Left lobe of liver (tissue), 2 donors: ENCODE measurements around the gene NELL2. TPM values are rescaled to one million over a fixed set of nuclear protein-coding genes. Genes with fewer than 3 reads are reported as not detected.

Experiments
- ATAC-seq: fragments of 200-7000 bp; cut with Tn5 transposase; one replicate; pipeline ENCODE4 v1.9.1; 2020; ENCODE audit warnings: mild to moderate bottlenecking, moderate library complexity
- DNase-seq: peaks from one replicate; pipeline ENCODE4 v3.0.0-alpha.2; 2020; ENCODE audit warnings: low spot score
- total RNA-seq: library from RNA; stranded (reverse); gene quantifications from one replicate; pipeline ENCODE4 v1.2.1, GENCODE V29; 2021
- donor health status: DM: no; HTN: no; CAD: no; lungs with moderate emphysema.
- donor health status: DM: no; HTN: yes; CAD: no.

The NELL2 gene
- total RNA-seq, 1 donor from 2014 or later, result 0.78 TPM

- DNase-seq, result no peak
- no peak for ATAC-seq
These were observed 320.7 kb downstream of the NELL2 start for GRCh38 chr12:44555454-44555853.

DNA sequence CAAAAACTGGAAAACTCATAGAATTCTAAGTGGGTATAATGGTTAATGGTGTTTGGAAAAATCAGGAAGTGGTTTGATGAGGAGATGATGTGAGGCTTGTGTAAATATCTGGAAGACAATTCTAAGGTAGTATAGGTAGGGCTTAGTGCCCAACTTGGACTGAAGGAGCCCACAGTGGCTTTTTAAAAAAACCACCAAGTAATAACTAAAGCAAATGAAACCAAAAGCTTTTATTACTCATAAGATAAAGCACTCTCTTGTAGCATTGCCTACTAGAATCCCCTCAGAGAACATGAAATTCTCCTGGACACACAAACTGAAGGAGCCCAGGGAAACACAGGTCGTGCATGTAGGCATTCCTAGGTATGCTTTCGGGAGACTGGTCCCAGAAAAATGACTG is 324.5 kb downstream of the NELL2 start:
- DNase-seq (no peak), ATAC-seq (no peak)

GRCh38 chr12:44550377-44550776 is 325.7 kb downstream of the NELL2 start:
- DNase-seq, result no peak
- ATAC-seq, result no peak

- ATAC-seq, result no peak
- DNase-seq, result no peak
These were observed 330.1 kb downstream of the NELL2 start for GRCh38 chr12:44546060-44546459.

DNA sequence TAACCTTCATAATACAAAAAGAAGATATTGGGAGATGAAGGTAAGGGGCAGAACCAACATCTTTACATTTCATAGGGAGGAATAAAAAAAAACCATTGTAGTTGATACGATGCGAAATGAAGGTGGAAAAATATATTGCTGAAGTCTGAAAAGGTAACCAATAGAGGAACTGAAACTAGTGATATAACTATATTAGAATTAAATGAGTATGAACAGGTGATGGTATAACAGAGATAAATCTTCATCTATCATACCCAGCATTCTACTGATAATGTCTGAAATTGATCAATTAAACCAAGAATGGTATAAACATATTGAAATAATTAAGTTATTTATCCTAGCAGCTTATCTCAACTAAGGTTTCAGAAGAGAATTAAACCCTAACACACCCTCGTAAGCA is 332.1 kb downstream of the NELL2 start:
- no peak for ATAC-seq
- DNase-seq, result no peak

- ATAC-seq, result no peak
- DNase-seq, result no peak
These were observed 333.4 kb downstream of the NELL2 start for GRCh38 chr12:44542716-44543115.

GRCh38 chr12:44537354-44537753 is 338.8 kb downstream of the NELL2 start:
- DNase-seq, result no peak
- no peak for ATAC-seq

DNA sequence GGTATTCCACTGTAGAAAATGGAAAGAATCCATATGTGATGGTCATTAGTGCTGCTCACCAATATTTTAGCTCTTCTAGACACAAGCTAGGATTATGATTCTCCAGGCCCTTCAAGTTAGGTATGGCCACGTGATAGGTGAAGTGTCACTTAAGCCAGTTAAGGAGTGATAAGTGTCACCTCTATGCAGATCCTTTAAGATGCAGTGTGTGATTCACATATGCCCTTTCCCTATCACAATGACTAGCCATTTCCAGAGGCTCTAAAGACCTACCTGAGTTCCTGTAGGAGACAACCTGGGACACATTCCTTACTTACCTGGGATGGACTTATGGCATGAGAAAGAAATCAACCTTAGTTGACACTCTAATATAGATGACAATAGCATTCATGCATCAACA is 343.2 kb downstream of the NELL2 start:
- no peak for DNase-seq
- ATAC-seq, result no peak

DNA sequence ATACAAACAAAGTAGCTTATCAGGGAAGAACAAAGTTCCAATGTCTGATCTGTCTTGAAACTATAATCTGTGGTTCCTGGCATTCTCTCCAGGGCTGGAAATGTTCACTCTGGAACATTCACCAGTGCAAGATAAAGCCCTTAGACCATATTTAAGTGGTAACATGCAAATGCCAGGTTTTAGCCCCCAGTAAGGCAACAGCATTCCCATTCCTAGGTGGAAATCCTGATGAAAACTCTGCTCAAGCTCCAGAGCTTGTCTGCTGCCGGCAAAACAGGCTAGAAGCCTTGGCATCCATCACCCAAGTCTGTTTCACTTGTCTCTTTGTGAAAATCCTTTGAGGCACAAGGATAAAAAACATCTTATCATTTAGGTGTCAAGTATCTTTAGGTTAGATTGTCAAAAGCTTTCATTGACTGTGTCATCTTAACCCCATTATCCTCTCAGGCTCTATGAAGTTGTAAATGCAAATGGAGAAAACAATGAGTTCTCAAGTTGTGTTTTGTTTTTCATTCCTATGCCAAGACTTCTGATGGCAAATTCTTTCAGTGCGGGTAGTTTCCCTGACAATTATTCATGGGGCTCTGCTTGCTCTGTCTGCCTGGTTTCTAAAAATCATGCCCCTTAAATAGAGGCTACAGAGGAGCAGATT is 344.7 kb downstream of the NELL2 start:
- DNase-seq (no peak), ATAC-seq (no peak)

GRCh38 chr12:44526655-44527182 is 349.4 kb downstream of the NELL2 start:
- ATAC-seq, result no peak
- DNase-seq, result no peak

DNA sequence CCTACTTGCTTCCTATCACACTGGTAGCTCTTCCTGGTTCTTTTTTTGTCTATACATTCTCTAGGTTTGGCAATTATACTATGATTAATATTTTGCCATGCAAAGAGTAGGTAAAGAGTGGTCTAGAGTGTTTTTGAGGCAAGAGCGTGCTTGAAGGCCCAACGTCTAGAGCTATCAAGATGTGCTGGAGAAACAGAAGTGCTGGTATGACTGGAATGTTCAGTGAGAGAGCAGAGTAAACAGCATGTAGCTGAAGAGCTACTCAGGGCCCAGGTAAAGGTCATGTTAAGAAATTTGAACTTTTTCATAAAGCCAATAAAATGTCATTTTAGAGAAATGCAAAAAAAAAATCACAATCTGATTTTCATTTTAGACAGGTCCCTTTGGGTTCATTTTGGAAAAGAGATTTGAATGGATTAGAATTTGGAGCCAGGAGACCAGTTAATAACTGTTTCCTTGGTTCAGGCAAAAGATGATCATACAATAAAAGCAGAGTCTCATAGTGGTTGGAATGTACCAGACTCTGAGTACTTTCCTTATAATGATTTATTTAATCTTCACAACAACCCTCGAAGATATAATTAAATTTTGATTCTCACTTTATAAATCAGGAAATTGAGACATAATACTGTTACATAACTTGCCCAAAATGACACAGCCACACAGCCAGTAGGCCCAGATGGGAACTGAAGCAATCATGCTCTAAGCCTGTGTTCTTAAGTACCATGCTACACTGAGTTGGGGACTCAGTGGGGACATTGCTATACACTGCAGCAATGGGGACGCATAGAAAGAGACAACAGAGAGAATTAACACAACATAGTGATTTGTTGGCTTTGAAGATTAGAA is 350.1 kb downstream of the NELL2 start:
- ATAC-seq (no peak), DNase-seq (no peak)

DNA sequence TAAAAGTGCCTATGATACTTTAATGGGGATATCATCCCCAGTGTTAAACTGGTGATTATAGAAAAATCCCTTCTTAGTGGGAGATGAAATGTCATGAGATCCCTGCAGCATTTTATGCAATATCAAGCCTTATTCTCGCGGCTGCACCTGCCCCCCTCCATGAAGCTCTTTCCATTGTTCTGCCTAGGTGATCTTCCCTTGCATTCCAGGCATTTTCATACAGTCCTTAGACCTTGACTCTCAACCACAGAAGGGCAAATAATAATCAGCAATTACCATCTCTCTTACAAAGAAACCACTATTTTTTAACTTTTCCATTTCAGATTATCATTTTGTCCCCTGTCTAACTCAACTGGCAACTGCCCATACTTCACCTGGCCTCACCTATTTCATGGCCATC is 352.3 kb downstream of the NELL2 start:
- ATAC-seq, result no peak
- no peak for DNase-seq

DNA sequence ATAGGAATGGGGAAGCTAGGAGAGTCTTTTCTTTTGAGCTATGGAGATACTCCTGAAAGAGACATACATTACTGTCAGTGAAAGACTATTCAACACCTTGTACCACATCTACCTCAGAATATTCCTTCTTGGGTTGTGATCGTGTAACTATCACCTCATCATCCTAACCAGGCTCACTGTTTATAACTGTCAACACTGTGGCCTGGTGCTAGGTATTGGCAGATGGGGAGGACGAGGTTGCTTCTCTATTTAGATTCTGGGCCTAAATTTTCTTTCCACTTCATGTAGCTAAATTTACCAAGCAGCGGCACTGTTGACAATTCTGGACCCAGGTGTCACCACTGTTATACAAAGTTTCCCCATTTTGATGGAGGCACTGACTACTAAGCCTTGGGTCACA is 354.4 kb downstream of the NELL2 start:
- ATAC-seq (no peak), DNase-seq (no peak)

DNA sequence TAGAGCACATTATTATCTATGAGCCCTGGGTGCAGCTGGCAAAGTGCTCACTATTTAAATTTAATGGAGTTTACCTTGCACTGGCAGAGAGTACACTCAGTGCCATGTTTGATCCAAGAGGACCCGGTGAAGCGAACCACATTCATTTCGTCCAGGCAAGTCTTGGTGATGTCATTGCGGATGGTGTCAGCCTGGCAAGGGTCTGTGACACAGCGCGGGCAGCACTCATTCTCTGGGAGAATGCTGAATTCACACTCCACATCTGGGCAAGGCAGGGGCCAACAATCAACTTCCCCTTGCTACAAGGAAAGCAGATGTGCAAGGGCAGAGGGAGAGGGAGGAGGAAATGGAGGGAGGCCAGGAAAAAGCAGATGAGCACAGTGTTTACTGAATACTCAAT is 356.2 kb downstream of the NELL2 start:
- DNase-seq (no peak), ATAC-seq (no peak)

DNA sequence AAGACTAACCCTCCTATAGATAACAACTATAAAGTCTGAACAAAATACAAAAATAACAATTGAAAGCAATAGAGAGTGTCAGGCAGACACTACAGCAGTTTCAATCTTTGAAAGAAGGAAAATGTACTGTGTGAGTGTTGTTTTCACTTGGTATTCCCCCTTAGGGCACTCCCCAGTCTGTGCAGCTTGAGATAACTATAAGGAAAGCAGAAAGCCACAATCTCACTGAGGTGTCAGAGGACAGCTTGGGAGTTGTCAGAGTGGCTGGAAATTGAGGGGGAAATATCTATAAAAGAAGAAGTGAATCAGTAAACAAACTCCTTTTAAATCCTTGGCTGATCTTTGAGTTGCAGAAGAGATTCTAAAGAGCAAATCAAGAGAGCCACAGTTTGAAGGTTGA is 364.8 kb downstream of the NELL2 start:
- no peak for ATAC-seq
- DNase-seq, result no peak

- ATAC-seq, result no peak
- DNase-seq, result no peak
These were observed 365.6 kb downstream of the NELL2 start for GRCh38 chr12:44510510-44510909.

GRCh38 chr12:44510076-44510475 is 366.0 kb downstream of the NELL2 start:
- DNase-seq (no peak), ATAC-seq (no peak)

- DNase-seq (no peak), ATAC-seq (no peak)
These were observed 366.6 kb downstream of the NELL2 start for GRCh38 chr12:44509471-44509870.

DNA sequence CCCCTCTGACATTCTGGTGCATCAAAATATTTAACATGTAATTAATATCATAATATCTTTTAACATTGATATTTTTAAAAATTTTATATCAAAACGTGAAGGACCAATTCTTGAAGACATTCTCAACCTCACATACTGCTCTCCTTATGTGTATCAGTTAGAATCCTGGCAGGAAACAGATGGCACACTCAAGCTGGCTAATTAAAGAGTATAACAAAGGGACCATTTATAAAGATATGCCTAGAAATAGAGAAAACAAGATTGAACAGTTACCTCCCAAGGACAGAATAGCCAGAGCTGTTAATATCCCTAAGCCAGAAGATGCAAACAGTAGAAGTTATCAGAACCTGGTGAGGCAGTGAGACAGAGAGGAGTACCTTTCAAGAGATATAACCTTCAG is 368.7 kb downstream of the NELL2 start:
- ATAC-seq, result no peak
- no peak for DNase-seq

GRCh38 chr12:44504799-44505198 is 371.3 kb downstream of the NELL2 start:
- DNase-seq (no peak), ATAC-seq (no peak)

DNA sequence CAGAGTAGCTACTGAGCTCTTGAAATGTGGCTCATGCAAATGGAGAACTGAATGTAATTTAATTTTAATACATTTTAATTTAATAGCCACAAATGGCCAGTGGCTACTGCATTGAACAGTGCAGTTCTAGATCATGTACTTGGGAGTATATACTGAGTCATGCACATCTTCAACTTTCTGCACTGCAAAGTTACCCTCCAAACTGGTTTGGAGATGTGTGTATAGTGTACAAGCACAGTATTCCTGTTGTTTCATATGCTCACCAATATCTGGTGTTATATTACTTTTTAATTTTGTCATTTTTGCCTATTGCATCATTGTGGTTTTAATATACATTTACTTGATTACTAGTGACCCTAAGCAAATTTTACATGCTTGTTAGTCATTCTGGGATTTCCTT is 372.8 kb downstream of the NELL2 start:
- DNase-seq, result no peak
- no peak for ATAC-seq

DNA sequence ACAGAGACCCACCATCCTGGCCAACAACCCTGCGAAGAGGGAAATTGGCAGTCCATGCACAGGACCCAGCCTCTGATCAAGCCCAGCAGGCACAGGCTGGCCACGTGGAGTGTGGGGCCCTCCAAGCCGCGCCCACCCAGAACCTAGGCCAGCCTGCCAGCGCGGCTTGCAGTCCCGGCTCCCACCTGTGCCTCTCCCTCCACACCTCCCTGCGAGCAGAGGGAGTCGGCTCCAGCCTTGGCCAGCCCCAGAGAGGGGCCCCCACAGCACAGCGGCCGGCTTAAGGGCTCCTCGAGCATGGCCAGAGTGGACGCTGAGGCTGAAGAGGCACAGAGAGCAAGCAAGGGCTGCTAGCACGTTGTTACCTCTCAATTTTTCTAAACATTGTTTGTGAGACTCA is 373.4 kb downstream of the NELL2 start:
- DNase-seq, result no peak
- no peak for ATAC-seq
